Measurements from ENCODE around the gene PPP1CB. TPM values are rescaled to one million over a fixed set of nuclear protein-coding genes. Genes with fewer than 3 reads are reported as not detected.
"Not testable (repeated sequence)": the region's sequence is repeated elsewhere in the genome, so short reads cannot be mapped to it uniquely, and the experiment has no call there.

PPP1CB gene
- total and polyA plus RNA-seq, 5 donors, result 126 to 417 (median 380) TPM

- no peak overlapping the region for H3K4me3 ChIP-seq (ENCODE audit: low read length)
- H3K27ac ChIP-seq (ENCODE audit: low read length), result peak overlapping the region; percentile 38
- H3K27me3 ChIP-seq (ENCODE audit: control insufficient read depth, insufficient read depth), result no peaks in the 10 kb centered on the region
- intact Hi-C loops (cut with DNase I), result no loop called here
- DNase-seq (peak; percentile 59 to 77 (median 75)), ATAC-seq (peak; percentile 81 to 90)
- H3K9me3 ChIP-seq (ENCODE audit: control insufficient read depth, low read length), result no peaks in the 10 kb centered on the region
- no peaks in the 10 kb centered on the region for H3K4me1 ChIP-seq (ENCODE audit: control insufficient read depth, insufficient read depth, low read length)
- WGBS, result 40% methylated on average over 5 of the region's 5 CpGs
These were observed 34.3 kb upstream of the PPP1CB start for GRCh38 chr2:28717339-28717758.

GRCh38 chr2:28720345-28720744, 31.3 kb upstream of the PPP1CB start:
- Histone ChIP-seq H3K27ac (ENCODE audit: low read length) (no peak overlapping the region), H3K4me3 (ENCODE audit: low read length) (no peak overlapping the region), H3K27me3 (ENCODE audit: control insufficient read depth, insufficient read depth) (no peaks in the 10 kb centered on the region), H3K4me1 (ENCODE audit: control insufficient read depth, insufficient read depth, low read length) (no peaks in the 10 kb centered on the region), H3K9me3 (ENCODE audit: control insufficient read depth, low read length) (no peaks in the 10 kb centered on the region)
- 87% methylated on average over 3 of the region's 3 CpGs for WGBS
- ATAC-seq, result no peak
- intact Hi-C loops (cut with DNase I), result no loop called here
- DNase-seq, result no peak

GRCh38 chr2:28721601-28722191, 29.9 kb upstream of the PPP1CB start:
- ATAC-seq (no peak), DNase-seq (no peak)
- no peaks in the 10 kb centered on the region for H3K4me1 ChIP-seq (ENCODE audit: control insufficient read depth, insufficient read depth, low read length)
- no peak overlapping the region for H3K4me3 ChIP-seq (ENCODE audit: low read length)
- WGBS, result 90% methylated on average over 7 of the region's 7 CpGs
- no peaks in the 10 kb centered on the region for H3K27me3 ChIP-seq (ENCODE audit: control insufficient read depth, insufficient read depth)
- no peaks in the 10 kb centered on the region for H3K9me3 ChIP-seq (ENCODE audit: control insufficient read depth, low read length)
- no peak overlapping the region for H3K27ac ChIP-seq (ENCODE audit: low read length)
- intact Hi-C loops (cut with DNase I), result no loop called here

- Histone ChIP-seq H3K27ac (ENCODE audit: low read length) (no peak overlapping the region), H3K27me3 (ENCODE audit: control insufficient read depth, insufficient read depth) (no peaks in the 10 kb centered on the region), H3K4me1 (ENCODE audit: control insufficient read depth, insufficient read depth, low read length) (no peaks in the 10 kb centered on the region), H3K9me3 (ENCODE audit: control insufficient read depth, low read length) (no peaks in the 10 kb centered on the region), H3K4me3 (ENCODE audit: low read length) (no peak overlapping the region)
- DNase-seq (no peak), ATAC-seq (no peak)
- 89% methylated on average over 8 of the region's 8 CpGs for WGBS
- intact Hi-C loops (cut with DNase I), result no loop called here
These were observed 26.5 kb upstream of the PPP1CB start for GRCh38 chr2:28725021-28725711.

- Histone ChIP-seq H3K27me3 (ENCODE audit: control insufficient read depth, insufficient read depth) (no peaks in the 10 kb centered on the region), H3K27ac (ENCODE audit: low read length) (no peak overlapping the region), H3K4me1 (ENCODE audit: control insufficient read depth, insufficient read depth, low read length) (no peaks in the 10 kb centered on the region), H3K9me3 (ENCODE audit: control insufficient read depth, low read length) (no peaks in the 10 kb centered on the region), H3K4me3 (ENCODE audit: low read length) (no peak overlapping the region)
- WGBS, result 94% methylated on average over 4 of the region's 4 CpGs
- DNase-seq, result no peak
- intact Hi-C loops (cut with DNase I), result no loop called here
- ATAC-seq, result no peak
These were observed 25.5 kb upstream of the PPP1CB start for GRCh38 chr2:28726177-28726576.

- intact Hi-C loops (cut with DNase I), result no loop called here
- H3K27ac ChIP-seq (ENCODE audit: low read length), result no peak overlapping the region
- no peak for ATAC-seq
These were observed 21.9 kb upstream of the PPP1CB start for GRCh38 chr2:28729698-28730097.

GRCh38 chr2:28730641-28731146, 20.9 kb upstream of the PPP1CB start:
- no peak overlapping the region for H3K27ac ChIP-seq (ENCODE audit: low read length)
- intact Hi-C loops (cut with DNase I), result no loop called here
- 81% methylated on average over 5 of the region's 5 CpGs for WGBS

More at GRCh38 chr2:28729698-28730097, 21.9 kb upstream of the PPP1CB start:
- Histone ChIP-seq H3K27me3 (ENCODE audit: control insufficient read depth, insufficient read depth) (no peaks in the 10 kb centered on the region), H3K4me3 (ENCODE audit: low read length) (no peak overlapping the region), H3K9me3 (ENCODE audit: control insufficient read depth, low read length) (no peaks in the 10 kb centered on the region), H3K4me1 (ENCODE audit: control insufficient read depth, insufficient read depth, low read length) (no peaks in the 10 kb centered on the region)
- DNase-seq, result no peak

GRCh38 chr2:28735511-28735910, 16.1 kb upstream of the PPP1CB start:
- Histone ChIP-seq H3K27me3 (ENCODE audit: control insufficient read depth, insufficient read depth) (no peaks in the 10 kb centered on the region), H3K9me3 (ENCODE audit: control insufficient read depth, low read length) (no peaks in the 10 kb centered on the region), H3K4me3 (ENCODE audit: low read length) (no peak overlapping the region), H3K27ac (ENCODE audit: low read length) (peak overlapping the region; percentile 56), H3K4me1 (ENCODE audit: control insufficient read depth, insufficient read depth, low read length) (peaks cover 2% of the 10 kb centered on the region)
- intact Hi-C loops (cut with DNase I), result no loop called here
- ATAC-seq, result no peak
- WGBS, result 67% methylated on average over 6 of the region's 6 CpGs
- no peak for DNase-seq

More at GRCh38 chr2:28730641-28731146, 20.9 kb upstream of the PPP1CB start:
- Histone ChIP-seq H3K27me3 (ENCODE audit: control insufficient read depth, insufficient read depth) (no peaks in the 10 kb centered on the region), H3K4me3 (ENCODE audit: low read length) (no peak overlapping the region), H3K9me3 (ENCODE audit: control insufficient read depth, low read length) (no peaks in the 10 kb centered on the region), H3K4me1 (ENCODE audit: control insufficient read depth, insufficient read depth, low read length) (no peaks in the 10 kb centered on the region)
- ATAC-seq (no peak), DNase-seq (no peak)

- H3K27ac ChIP-seq (ENCODE audit: low read length), result peak overlapping the region; percentile 56
- no peak overlapping the region for H3K4me3 ChIP-seq (ENCODE audit: low read length)
- H3K9me3 ChIP-seq (ENCODE audit: control insufficient read depth, low read length), result no peaks in the 10 kb centered on the region
- H3K4me1 ChIP-seq (ENCODE audit: control insufficient read depth, insufficient read depth, low read length), result peaks cover 2% of the 10 kb centered on the region
- 24% methylated on average over 3 of the region's 3 CpGs for WGBS
- intact Hi-C loops (cut with DNase I), result no loop called here
- H3K27me3 ChIP-seq (ENCODE audit: control insufficient read depth, insufficient read depth), result no peaks in the 10 kb centered on the region
- ATAC-seq (peak; percentile 95 to 97), DNase-seq (peak; percentile 71 to 84 (median 81))
These were observed 15.6 kb upstream of the PPP1CB start for GRCh38 chr2:28736034-28736433.

GRCh38 chr2:28737655-28738054, 14.0 kb upstream of the PPP1CB start:
- no peak for ATAC-seq
- 98% methylated on average over 1 of the region's 1 CpG for WGBS
- no peak overlapping the region for H3K27ac ChIP-seq (ENCODE audit: low read length)
- H3K9me3 ChIP-seq (ENCODE audit: control insufficient read depth, low read length), result no peaks in the 10 kb centered on the region
- H3K4me1 ChIP-seq (ENCODE audit: control insufficient read depth, insufficient read depth, low read length), result peaks cover 2% of the 10 kb centered on the region
- intact Hi-C loops (cut with DNase I), result no loop called here
- no peak overlapping the region for H3K4me3 ChIP-seq (ENCODE audit: low read length)
- no peaks in the 10 kb centered on the region for H3K27me3 ChIP-seq (ENCODE audit: control insufficient read depth, insufficient read depth)
- no peak for DNase-seq

GRCh38 chr2:28742619-28743018, 9.0 kb upstream of the PPP1CB start:
- intact Hi-C loops (cut with DNase I); H3K27me3 ChIP-seq (ENCODE audit: control insufficient read depth, insufficient read depth); H3K4me3 ChIP-seq (ENCODE audit: low read length); H3K4me1 ChIP-seq (ENCODE audit: control insufficient read depth, insufficient read depth, low read length); H3K27ac ChIP-seq (ENCODE audit: low read length); ATAC-seq; DNase-seq; H3K9me3 ChIP-seq (ENCODE audit: control insufficient read depth, low read length): not testable (repeated sequence)
- WGBS, result 96% methylated on average over 6 of the region's 6 CpGs

All from right cardiac atrium (tissue), 5 donors.